ENCODE data around the gene ENTPD2. TPM values are rescaled to one million over a fixed set of nuclear protein-coding genes. Genes with fewer than 3 reads are reported as not detected.

Gene ENTPD2
- total and polyA plus RNA-seq, 2 of the 4 experiments (the other 2 are of a cell fraction): not detected

DNA sequence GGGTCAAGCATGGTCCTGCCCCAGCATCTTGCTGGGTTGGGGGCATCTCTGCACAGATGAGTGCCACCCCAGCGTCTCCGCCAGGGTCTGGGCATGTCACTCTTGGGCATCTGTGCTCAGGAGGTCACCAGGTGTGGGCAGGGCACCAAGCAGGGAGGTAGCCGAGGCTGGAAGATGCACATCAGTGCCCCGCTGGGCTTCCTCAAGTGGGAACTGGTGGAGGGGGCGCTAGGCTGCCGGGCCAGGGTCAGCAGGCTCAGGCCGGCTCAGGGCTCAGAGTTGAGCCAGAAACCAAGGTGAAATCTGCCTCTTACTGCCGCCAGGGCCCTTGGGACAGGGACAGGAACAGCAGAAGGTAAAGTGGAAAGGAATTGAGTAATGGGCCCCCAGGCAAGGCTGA lies 17.9 kb downstream of the ENTPD2 start:
- Histone ChIP-seq H3K4me3 (ENCODE audit: insufficient read depth, low read depth, low read length) (no peak overlapping the region), H4K20me1 (ENCODE audit: insufficient read depth, low read length) (no peaks in the 10 kb centered on the region; the same call in 1 of the 2 replicates), H3K18ac (ENCODE audit: low read depth, low read length) (no peak overlapping the region), H3K56ac (ENCODE audit: extremely low read depth, insufficient read depth, low read length) (no peak overlapping the region), H2AFZ (replicated peaks; ENCODE audit: low read length, poor library complexity) (no peak overlapping the region), H3K9me1 (ENCODE audit: insufficient read depth, low read length) (no peaks in the 10 kb centered on the region), H2AK5ac (ENCODE audit: low read depth, low read length) (no peak overlapping the region), H2BK5ac (ENCODE audit: low read depth, low read length, poor library complexity, severe bottlenecking) (no peak overlapping the region), H3K4ac (ENCODE audit: low read depth, low read length) (no peak overlapping the region), H3K14ac (replicated peaks; ENCODE audit: low read depth, low read length) (no peak overlapping the region), H3K27me3 (ENCODE audit: control insufficient read depth, insufficient read depth, low read length) (peaks cover 2% of the 10 kb centered on the region; the same call in 1 of the 2 replicates), H3K36me3 (ENCODE audit: control insufficient read depth, insufficient read depth, low read length) (peaks cover 17% of the 10 kb centered on the region), H4K5ac (ENCODE audit: low read depth, low read length) (no peak overlapping the region), H3K9me3 (ENCODE audit: control insufficient read depth, insufficient read depth, low read length) (no peaks in the 10 kb centered on the region), H3K4me1 (ENCODE audit: control insufficient read depth, insufficient read depth, low read length) (no peaks in the 10 kb centered on the region), H3K4me2 (ENCODE audit: low read depth, low read length) (no peak overlapping the region), H3K79me1 (ENCODE audit: low read depth in 1 of 2, low read length in 2 of 2) (no peaks in the 10 kb centered on the region), H3K9ac (ENCODE audit: low read depth, low read length) (no peak overlapping the region), H2BK20ac (ENCODE audit: low read depth, low read length) (no peak overlapping the region), H3K23ac (ENCODE audit: low read depth, low read length) (no peak overlapping the region), H4K8ac (ENCODE audit: low read depth in 2 of 2, low read length in 2 of 2) (no peak overlapping the region), H2AK9ac (replicated peaks; ENCODE audit: low read depth, low read length, poor library complexity) (no peak overlapping the region), H2BK120ac (ENCODE audit: low read depth, low read length) (no peak overlapping the region), H3K27ac (ENCODE audit: insufficient read depth, low read length) (no peak overlapping the region), H4K91ac (ENCODE audit: insufficient read depth, low read depth, low read length) (no peak overlapping the region), H2BK15ac (ENCODE audit: low read depth, low read length) (no peak overlapping the region)
- WGBS, 2 experiments (ENCODE audit: extremely low coverage in 2 of 2, insufficient read length in 1 of 2): 67% methylated on average over 6 of the region's 8 CpGs; no CpG with 5 or more reads in 1 of the 2 experiments
- dilution Hi-C loops (cut with HindIII; ENCODE audit: low sequenced_read_pairs, unreplicated experiment): no loop called here
- in situ Hi-C loops (cut with MboI; ENCODE audit: low sequenced_read_pairs): loop anchor here (10.0 kb wide), 1 partner anchor 251 kb away; no protein-coding TSS in a partner anchor
- POLR2A ChIA-PET (ENCODE audit: unreplicated experiment): no interaction called here
- DNase-seq: no peak
- ATAC-seq (ENCODE audit: low read depth): no peak
- CTCF ChIA-PET: interaction anchor here (0.6 to 3.1 kb wide), 4 partner anchors 36 to 249 kb away, joined by 4 to 27 read pairs (median 4); no protein-coding TSS in a partner anchor
- TF ChIP-seq, protein P1, sequence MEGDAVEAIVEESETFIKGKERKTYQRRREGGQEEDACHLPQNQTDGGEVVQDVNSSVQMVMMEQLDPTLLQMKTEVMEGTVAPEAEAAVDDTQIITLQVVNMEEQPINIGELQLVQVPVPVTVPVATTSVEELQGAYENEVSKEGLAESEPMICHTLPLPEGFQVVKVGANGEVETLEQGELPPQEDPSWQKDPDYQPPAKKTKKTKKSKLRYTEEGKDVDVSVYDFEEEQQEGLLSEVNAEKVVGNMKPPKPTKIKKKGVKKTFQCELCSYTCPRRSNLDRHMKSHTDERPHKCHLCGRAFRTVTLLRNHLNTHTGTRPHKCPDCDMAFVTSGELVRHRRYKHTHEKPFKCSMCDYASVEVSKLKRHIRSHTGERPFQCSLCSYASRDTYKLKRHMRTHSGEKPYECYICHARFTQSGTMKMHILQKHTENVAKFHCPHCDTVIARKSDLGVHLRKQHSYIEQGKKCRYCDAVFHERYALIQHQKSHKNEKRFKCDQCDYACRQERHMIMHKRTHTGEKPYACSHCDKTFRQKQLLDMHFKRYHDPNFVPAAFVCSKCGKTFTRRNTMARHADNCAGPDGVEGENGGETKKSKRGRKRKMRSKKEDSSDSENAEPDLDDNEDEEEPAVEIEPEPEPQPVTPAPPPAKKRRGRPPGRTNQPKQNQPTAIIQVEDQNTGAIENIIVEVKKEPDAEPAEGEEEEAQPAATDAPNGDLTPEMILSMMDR (conservative IDR thresholded peaks at IDR 0.05; ENCODE audit: low read depth, low read length): no peak
- TF ChIP-seq, protein P2, sequence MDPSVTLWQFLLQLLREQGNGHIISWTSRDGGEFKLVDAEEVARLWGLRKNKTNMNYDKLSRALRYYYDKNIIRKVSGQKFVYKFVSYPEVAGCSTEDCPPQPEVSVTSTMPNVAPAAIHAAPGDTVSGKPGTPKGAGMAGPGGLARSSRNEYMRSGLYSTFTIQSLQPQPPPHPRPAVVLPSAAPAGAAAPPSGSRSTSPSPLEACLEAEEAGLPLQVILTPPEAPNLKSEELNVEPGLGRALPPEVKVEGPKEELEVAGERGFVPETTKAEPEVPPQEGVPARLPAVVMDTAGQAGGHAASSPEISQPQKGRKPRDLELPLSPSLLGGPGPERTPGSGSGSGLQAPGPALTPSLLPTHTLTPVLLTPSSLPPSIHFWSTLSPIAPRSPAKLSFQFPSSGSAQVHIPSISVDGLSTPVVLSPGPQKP (IDR thresholded peaks at IDR 0.05; ENCODE audit: borderline replicate concordance, low read depth, low read length): no peak
- TF ChIP-seq RCOR1 (IDR thresholded peaks at IDR 0.05; ENCODE audit: insufficient replicate concordance, low read length): no peak
- no peak for TF ChIP-seq MAZ (IDR thresholded peaks at IDR 0.05; ENCODE audit: borderline replicate concordance, low read depth, low read length)
- no peak for TF ChIP-seq SMC3 (IDR thresholded peaks at IDR 0.05; ENCODE audit: low read depth, low read length)
- no peak for TF ChIP-seq CEBPB (IDR thresholded peaks at IDR 0.05; ENCODE audit: low read depth, low read length)
- no peak for TF ChIP-seq MAFK (IDR thresholded peaks at IDR 0.05; ENCODE audit: low read depth, low read length)
- TF ChIP-seq RFX5 (IDR thresholded peaks at IDR 0.05; ENCODE audit: low read depth, low read length): no peak
- TF ChIP-seq NFE2L2 (IDR thresholded peaks at IDR 0.05; ENCODE audit: low read depth, low read length): no peak
- TF ChIP-seq FOS (IDR thresholded peaks at IDR 0.05; ENCODE audit: low read depth, low read length): no peak
- TF ChIP-seq CHD1 (IDR thresholded peaks at IDR 0.05; ENCODE audit: low read depth, low read length): no peak
- TF ChIP-seq POLR2A (IDR thresholded peaks at IDR 0.05; ENCODE audit: low read depth, low read length): no peak
- no peak for TF ChIP-seq RAD21 (IDR thresholded peaks at IDR 0.05; ENCODE audit: low read length)
- TF ChIP-seq BHLHE40 (IDR thresholded peaks at IDR 0.05; ENCODE audit: low read depth, low read length): no peak
- no peak for TF ChIP-seq MXI1 (IDR thresholded peaks at IDR 0.05; ENCODE audit: borderline replicate concordance, low read depth, low read length)
- TF ChIP-seq, protein P3, sequence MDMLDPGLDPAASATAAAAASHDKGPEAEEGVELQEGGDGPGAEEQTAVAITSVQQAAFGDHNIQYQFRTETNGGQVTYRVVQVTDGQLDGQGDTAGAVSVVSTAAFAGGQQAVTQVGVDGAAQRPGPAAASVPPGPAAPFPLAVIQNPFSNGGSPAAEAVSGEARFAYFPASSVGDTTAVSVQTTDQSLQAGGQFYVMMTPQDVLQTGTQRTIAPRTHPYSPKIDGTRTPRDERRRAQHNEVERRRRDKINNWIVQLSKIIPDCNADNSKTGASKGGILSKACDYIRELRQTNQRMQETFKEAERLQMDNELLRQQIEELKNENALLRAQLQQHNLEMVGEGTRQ (IDR thresholded peaks at IDR 0.05; ENCODE audit: low read depth, low read length): no peak
- BruUV-seq (replicated peaks): no TSS peak
- intact Hi-C loops (cut with micrococcal nuclease): loop anchor here (1.0 kb wide), 3 partner anchors 88 to 249 kb away; no protein-coding TSS in a partner anchor

Measured in IMR-90 (cell line).